Thymus (tissue), 11 donors: ENCODE measurements around the gene HNF1A. TPM values are rescaled to one million over a fixed set of nuclear protein-coding genes. Genes with fewer than 3 reads are reported as not detected.
A peak's percentile ranks its signal among the peaks of the same experiment; 100 is the strongest.

Experiments
- DNase-seq, 9 donors: peaks; one replicate each; pipeline ENCODE4 v3.0.0-alpha.2; 2013; ENCODE audit warnings: low spot score in 9 of 9, low read depth in 6 of 9, missing footprints in 1 of 9
- H3K27ac ChIP-seq, 2 donors: one replicate each; pipeline ENCODE4 v1.5.1; 2013; ENCODE audit warnings: control low read depth in 1 of 2, low read depth in 1 of 2, low read length in 1 of 2, mild to moderate bottlenecking in 1 of 2, moderate library complexity in 1 of 2
- H3K27me3 ChIP-seq, 2 donors: one replicate each; pipeline ENCODE4 v1.5.1; 2013; ENCODE audit warnings: low read length in 1 of 2; ENCODE audit not compliant: control insufficient read depth in 2 of 2, insufficient read depth in 1 of 2
- H3K36me3 ChIP-seq, 2 donors: one replicate each; pipeline ENCODE4 v1.5.1; 2013; ENCODE audit warnings: low read length in 1 of 2, mild to moderate bottlenecking in 1 of 2, moderate library complexity in 1 of 2; ENCODE audit not compliant: control insufficient read depth in 2 of 2, insufficient read depth in 2 of 2
- H3K4me1 ChIP-seq, 2 donors: one replicate each; pipeline ENCODE4 v1.5.1; 2013; ENCODE audit warnings: low read length in 2 of 2; ENCODE audit not compliant: control insufficient read depth in 2 of 2, insufficient read depth in 2 of 2
- H3K4me3 ChIP-seq, 2 donors: one replicate each; pipeline ENCODE4 v1.5.1; 2013; ENCODE audit warnings: low read length in 2 of 2, control low read depth in 1 of 2, mild to moderate bottlenecking in 1 of 2
- H3K9me3 ChIP-seq, 2 donors: one replicate each; pipeline ENCODE4 v1.5.1; 2013; ENCODE audit warnings: low read length in 1 of 2, mild to moderate bottlenecking in 1 of 2; ENCODE audit not compliant: control insufficient read depth in 2 of 2, insufficient read depth in 1 of 2
- WGBS: extraction: QIAGEN DNeasy Blood & Tissue Kit; methylation state at CpG from one replicate; pipeline ENCODE4 v1.1.7; 2013; 5-methylcytosine and 5-hydroxymethylcytosine counted together
- polyA plus RNA-seq: library from polyadenylated mRNA; stranded (reverse); fragments of 200-250 nt; gene quantifications from one replicate; pipeline ENCODE4 v1.2.3, GENCODE V29; 2013
- total RNA-seq: library from RNA; stranded (reverse); fragments of 120-200 nt; gene quantifications from one replicate; pipeline ENCODE4 v1.2.4, GENCODE V29; 2013
- donor health status: healthy.

Gene HNF1A
- total and polyA plus RNA-seq, 2 donors, result 0.09 TPM; not detected in 1

DNA sequence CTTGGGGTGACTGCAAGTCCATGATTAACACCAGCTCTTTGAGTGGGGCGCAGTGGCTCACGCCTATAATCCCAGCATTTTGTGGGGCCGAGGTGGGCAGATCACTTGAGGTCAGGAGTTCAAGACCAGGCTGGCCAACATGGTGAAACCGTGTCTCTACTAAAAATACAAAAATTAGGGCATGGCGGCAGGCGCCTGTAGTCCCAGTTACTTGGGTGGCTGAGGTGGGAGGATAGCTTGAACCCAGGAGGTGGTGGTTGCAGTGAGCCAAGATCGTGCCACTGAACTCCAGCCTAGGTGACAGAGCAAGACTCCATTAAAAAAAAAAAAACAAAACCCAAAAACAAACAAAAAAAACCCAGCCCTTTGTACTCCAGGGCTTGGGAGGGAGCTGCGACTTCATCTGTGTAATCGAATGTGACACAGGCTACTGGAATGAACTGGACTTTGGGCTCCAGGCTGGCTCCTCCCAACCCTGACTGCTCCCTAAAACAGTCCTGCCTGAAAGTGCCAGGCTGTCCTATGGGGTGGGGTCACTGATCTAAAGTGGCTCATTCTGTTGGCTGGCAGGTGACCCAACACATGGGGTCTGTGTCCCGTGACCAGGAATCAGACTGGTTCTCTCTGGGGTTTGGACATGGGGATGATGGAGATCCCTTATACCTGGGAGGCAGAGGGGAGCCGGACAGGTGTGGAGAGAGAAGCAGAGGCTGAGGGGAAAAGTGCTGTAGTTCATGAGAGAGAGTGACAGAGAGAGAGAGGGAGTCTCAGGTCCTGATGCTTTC lies 47.3 kb downstream of the HNF1A start:
- H3K27ac ChIP-seq, result no peak overlapping the region
- no peaks in the 10 kb centered on the region for H3K4me1 ChIP-seq
- H3K36me3 ChIP-seq, result peaks cover 0 to 3% of the 10 kb centered on the region in 2 donors
- no peaks in the 10 kb centered on the region for H3K9me3 ChIP-seq
- WGBS, result 97% methylated on average over 11 of the region's 11 CpGs
- no peak overlapping the region for H3K4me3 ChIP-seq
- H3K27me3 ChIP-seq, result no peaks in the 10 kb centered on the region
- no peak for DNase-seq

DNA sequence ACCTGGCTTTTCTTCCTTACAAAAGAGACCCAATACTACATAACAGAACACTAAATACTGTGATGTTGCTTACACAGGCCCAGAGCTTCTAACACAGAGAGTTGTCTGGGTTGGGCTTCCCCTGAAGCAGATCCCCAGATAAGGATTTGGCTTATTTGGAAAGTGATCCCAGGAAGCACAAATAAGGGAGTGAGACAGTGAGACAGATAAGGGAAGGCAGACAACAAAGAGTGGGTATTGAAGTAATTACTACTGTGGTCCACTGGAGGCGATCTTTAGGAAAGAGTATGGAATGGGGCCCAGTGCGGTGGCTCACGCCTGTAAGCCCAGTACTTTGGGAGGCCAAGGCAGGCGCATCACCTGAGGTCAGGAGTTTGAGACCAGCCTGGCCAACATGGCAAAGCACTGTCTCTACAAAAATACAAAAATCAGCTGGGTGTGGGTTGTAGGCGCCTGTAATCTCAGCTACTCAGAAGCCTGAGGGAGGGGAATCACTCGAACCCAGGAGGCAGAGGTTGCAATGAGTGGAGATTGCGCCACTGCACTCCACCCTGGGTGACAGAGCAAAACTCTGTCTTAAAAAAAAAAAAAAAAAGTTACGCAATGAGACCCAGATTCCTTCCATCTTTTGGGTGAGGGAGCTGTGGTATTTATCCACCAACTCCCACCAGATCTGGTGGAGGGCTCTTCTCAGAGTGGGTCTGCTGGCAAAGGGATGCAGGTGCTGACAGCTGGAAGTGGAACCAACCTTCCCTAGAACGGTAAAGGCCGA lies 48.1 kb downstream of the HNF1A start:
- peaks cover 0 to 3% of the 10 kb centered on the region in 2 donors for H3K36me3 ChIP-seq
- H3K4me1 ChIP-seq, result no peaks in the 10 kb centered on the region
- H3K9me3 ChIP-seq, result no peaks in the 10 kb centered on the region
- H3K27ac ChIP-seq, result no peak overlapping the region
- H3K27me3 ChIP-seq, result no peaks in the 10 kb centered on the region
- H3K4me3 ChIP-seq, result no peak overlapping the region
- 98% methylated on average over 10 of the region's 10 CpGs for WGBS
- DNase-seq, result no peak

DNA sequence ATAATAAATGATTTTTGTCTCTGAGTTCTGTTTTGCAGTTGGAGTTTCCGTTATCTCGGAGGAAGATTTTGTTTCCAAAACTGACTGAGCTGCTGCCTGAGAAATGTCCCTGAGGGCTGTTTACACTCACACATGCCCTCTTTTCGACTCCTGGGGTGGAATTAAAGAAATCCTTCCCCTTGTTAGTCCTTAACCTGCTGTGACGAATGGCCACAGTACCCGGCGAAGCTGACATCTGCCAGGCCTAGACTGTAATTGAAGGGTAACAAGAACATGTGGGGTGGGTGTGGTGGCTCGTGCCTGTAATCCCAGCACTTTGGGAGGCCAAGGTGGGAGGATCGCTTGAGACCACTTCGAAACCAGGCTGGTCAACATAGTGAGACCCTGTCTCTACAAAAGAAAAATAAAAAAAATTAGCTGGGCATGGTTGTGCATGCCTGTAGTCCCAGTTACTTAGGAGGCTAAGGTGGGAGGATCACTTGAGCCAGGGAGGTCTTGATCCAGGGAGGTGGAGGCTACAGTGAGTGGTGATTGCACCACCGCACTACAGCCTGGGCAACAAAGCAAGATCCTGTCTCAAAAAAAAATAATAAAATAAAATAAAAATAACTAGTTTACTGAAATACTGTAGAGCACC lies 52.4 kb downstream of the HNF1A start:
- H3K9me3 ChIP-seq, result no peaks in the 10 kb centered on the region
- WGBS, result 85% methylated on average over 10 of the region's 10 CpGs
- no peak overlapping the region for H3K4me3 ChIP-seq
- DNase-seq, result no peak
- H3K36me3 ChIP-seq, result no peaks in the 10 kb centered on the region
- peaks cover 0 to 11% of the 10 kb centered on the region in 2 donors for H3K4me1 ChIP-seq
- no peaks in the 10 kb centered on the region for H3K27me3 ChIP-seq
- no peak overlapping the region for H3K27ac ChIP-seq

DNA sequence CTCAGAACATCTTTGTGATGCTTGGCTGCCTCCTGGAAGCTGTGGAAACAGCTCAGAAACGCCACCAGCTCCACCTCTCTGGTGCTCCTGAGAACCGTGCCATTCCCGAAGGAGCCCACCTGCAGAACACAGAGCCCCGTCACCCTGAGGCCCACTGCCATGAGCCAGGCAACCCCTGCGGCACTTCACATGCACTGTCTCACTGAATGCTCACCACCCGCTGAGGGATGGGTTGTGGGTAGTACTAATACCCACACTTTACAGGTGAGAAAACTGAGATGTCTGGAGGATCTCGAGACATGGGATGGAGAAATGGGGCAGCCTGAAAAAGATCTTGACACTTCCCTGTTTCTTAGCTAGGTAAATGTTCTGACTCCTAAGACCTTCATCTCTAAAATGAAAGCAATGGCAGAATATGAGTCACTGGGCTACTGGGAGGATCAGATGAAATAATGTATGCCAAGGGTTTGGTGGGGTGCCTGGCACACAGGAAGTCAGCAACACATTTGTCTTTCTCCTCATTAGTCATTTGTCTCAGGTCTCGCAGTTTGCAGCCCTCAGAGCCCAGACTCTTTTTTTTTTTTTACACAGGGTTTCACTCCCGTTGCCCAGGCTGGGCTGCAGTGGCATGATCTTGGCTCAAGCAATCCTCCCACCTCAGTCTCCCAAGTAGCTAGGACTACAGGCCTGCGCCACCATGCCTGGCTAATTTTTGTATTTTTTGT lies 55.4 kb downstream of the HNF1A start:
- Histone ChIP-seq H3K4me3 (no peak overlapping the region), H3K4me1 (peaks cover under 1 to 23% of the 10 kb centered on the region in 2 donors), H3K36me3 (no peaks in the 10 kb centered on the region), H3K9me3 (no peaks in the 10 kb centered on the region), H3K27ac (no peak overlapping the region), H3K27me3 (no peaks in the 10 kb centered on the region)
- DNase-seq, result no peak
- WGBS, result 93% methylated on average over 10 of the region's 10 CpGs

DNA sequence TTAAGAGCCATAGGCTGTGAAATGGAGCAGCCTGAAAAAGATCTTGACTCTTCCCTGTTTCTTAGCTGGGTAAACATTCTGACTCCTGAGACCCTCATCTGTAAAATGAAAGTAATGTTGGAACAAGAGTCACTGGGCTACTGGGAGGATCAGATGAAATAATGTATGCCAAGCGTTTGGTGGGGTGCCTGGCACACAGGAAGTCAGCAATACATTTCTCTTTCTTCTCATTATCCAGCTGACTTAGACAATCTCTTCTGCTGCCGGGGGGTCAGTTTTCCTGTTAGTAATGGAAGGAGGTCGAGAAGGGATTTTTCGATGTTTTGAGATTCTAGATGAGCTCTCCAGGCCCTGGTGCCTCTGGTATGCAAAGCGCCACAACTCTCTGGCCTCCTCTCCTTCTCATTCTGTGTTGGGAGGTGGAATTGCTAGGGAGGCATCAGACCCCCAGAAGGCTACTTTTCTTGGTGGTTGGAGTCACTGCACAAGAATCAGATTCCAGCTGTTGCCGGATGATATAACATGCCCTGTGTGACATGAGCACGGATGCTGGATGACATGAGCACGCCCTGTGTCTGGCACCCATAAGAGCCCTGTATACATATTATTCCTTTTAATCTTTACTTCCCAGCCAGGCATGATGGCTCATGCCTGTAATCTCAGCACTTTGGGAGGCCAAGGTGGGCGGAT lies 56.4 kb downstream of the HNF1A start:
- no peaks in the 10 kb centered on the region for H3K36me3 ChIP-seq
- no peak for DNase-seq
- no peaks in the 10 kb centered on the region for H3K9me3 ChIP-seq
- H3K4me1 ChIP-seq, result peaks cover 3 to 29% of the 10 kb centered on the region in 2 donors
- 92% methylated on average over 9 of the region's 9 CpGs for WGBS
- H3K27ac ChIP-seq, result no peak overlapping the region
- H3K4me3 ChIP-seq, result no peak overlapping the region
- no peaks in the 10 kb centered on the region for H3K27me3 ChIP-seq

DNA sequence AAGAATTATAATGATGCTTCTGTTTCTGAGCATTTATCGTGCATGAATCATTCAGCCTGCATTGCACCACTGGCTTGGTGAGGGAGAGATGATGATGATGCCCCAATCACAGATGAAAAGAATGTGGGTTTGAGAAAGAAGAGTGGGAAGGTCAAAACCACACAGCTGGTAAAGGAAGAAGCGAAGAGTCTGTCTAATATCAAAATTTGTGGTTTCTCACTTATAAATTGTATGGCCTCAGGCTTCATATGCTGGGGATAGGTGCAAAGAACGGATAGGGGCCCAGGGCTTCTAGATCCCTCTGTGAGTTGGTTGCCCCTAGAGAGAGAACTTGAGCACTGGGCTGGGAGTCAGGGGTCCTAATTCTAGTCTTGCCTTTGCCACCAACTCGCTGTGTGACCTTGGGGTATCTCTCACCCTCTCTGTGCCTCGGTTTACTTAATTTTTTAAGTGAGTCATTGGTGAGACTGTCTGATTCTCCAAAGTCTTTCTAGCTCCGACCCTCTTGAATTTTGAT lies 58.5 kb downstream of the HNF1A start:
- no peak for DNase-seq
- Histone ChIP-seq H3K36me3 (no peaks in the 10 kb centered on the region), H3K27me3 (no peaks in the 10 kb centered on the region), H3K4me3 (no peak overlapping the region), H3K4me1 (peaks cover 3 to 29% of the 10 kb centered on the region in 2 donors), H3K9me3 (no peaks in the 10 kb centered on the region), H3K27ac (no peak overlapping the region)
- 91% methylated on average over 6 of the region's 6 CpGs for WGBS

DNA sequence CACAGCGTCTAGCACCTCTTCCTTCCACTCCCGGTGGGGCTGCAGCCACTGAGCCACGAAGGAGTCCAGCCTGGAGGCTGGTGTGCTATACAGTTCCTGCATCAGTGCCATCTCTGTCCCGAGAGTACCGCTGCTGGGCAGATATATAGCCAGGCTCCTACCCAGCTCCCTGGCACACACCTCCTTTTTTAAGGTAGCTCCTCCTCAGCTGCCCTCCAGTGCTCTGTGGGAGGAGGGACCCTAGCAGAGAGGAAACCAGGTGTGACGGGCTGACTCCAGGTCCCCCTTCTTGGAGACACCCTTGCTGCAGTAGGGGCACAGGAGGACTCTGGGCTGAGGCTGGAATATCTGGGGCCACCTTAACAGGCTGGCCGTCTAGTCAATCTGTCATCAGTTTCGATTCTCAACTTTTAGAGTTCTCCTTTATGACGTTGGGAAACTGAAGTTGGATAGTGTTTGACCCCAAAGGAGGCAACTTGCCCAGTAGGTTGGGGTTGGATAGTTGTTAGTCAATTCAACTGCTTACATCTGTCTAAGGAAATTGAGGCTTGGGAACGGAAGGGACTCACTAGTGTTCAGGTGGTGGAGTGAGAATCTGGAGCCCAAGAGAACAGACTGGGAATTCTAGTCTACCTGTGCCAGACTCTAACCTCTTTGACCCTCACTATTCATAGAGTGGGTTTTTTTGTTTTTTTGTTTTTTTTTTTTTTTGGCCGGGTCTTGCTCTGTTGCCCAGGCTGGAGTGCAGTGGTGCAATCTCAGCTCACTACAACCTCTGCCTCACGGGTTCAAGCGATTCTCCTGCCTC lies 60.7 kb downstream of the HNF1A start, which contains the start of gene OASL:
TSS of gene OASL (minus strand) at position 386 of the 808 bp plus-strand sequence. CDS start at position 111, 275 bp downstream.
- H3K27me3 ChIP-seq, result no peaks in the 10 kb centered on the region
- WGBS, result 23% methylated on average over 13 of the region's 13 CpGs
- H3K4me3 ChIP-seq, result peak within 1 kb of the TSS; percentile 42 to 47
- H3K27ac ChIP-seq, result peak within 1 kb of the TSS in 1 of 2 donors; percentile 37
- H3K9me3 ChIP-seq, result no peaks in the 10 kb centered on the region
- no peaks in the 10 kb centered on the region for H3K36me3 ChIP-seq
- peaks cover 3 to 23% of the 10 kb centered on the region in 2 donors for H3K4me1 ChIP-seq
- DNase-seq, result peak in 4 of 9 donors; percentile 14 to 59 (median 22)
